ENCODE measurements around the gene LMO1. TPM values are rescaled to one million over a fixed set of nuclear protein-coding genes. Genes with fewer than 3 reads are reported as not detected.

The LMO1 gene
- total RNA-seq, 4 donors from 2014 or later: 6.2 to 29.4 (median 8.2) TPM

DNA sequence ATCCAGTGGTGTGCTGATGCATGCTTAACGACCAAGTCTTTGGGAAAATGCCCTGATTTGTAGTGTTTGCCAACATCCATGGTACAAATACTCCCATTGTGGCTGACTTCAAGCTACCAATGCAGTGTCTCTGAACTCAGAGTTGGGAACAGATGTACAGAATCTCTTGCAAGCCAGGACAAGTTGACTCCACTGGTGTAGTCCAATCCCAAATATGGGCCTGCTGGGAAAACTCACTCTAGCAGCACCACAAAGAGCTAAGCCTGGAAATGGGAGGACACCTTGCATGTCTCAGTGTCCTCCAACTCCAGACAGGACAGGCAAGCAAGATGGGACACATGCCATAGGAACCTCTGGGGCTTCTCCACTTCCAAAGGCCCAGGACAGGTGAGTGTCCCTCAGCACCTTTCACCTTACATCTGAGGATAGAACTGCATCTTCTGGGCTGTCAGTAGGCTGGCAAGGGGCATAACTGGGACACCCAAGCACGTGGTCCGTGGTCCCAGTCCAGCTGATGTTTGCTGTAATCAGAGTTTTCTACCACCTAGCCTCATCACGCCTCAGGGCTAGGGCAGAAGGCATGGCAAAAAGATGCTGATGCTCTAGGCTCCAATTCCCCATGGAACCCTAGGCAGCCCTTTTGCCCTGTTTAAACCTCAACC lies 6.5 kb downstream of the LMO1 start:
- H3K36me3 ChIP-seq: no peaks in the 10 kb centered on the region
- DNase-seq (ENCODE audit: low spot score in 2 of 2): peak in 1 of 2 donors; percentile 46
- H3K9me3 ChIP-seq: no peaks in the 10 kb centered on the region
- peaks cover 16% of the 10 kb centered on the region for H3K27me3 ChIP-seq
- no peak overlapping the region for H3K27ac ChIP-seq
- no peak overlapping the region for H3K4me3 ChIP-seq
- WGBS: 71% methylated on average over 3 of the region's 4 CpGs
- peaks cover 36% of the 10 kb centered on the region for H3K4me1 ChIP-seq
- TF ChIP-seq EP300 (IDR thresholded peaks at IDR 0.05) (no peak), POLR2AphosphoS5 (IDR thresholded peaks at IDR 0.05) (no peak), POLR2A (IDR thresholded peaks at IDR 0.05) (no peak)
- TF ChIP-seq, protein P1, sequence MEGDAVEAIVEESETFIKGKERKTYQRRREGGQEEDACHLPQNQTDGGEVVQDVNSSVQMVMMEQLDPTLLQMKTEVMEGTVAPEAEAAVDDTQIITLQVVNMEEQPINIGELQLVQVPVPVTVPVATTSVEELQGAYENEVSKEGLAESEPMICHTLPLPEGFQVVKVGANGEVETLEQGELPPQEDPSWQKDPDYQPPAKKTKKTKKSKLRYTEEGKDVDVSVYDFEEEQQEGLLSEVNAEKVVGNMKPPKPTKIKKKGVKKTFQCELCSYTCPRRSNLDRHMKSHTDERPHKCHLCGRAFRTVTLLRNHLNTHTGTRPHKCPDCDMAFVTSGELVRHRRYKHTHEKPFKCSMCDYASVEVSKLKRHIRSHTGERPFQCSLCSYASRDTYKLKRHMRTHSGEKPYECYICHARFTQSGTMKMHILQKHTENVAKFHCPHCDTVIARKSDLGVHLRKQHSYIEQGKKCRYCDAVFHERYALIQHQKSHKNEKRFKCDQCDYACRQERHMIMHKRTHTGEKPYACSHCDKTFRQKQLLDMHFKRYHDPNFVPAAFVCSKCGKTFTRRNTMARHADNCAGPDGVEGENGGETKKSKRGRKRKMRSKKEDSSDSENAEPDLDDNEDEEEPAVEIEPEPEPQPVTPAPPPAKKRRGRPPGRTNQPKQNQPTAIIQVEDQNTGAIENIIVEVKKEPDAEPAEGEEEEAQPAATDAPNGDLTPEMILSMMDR (IDR thresholded peaks at IDR 0.05): no peak

DNA sequence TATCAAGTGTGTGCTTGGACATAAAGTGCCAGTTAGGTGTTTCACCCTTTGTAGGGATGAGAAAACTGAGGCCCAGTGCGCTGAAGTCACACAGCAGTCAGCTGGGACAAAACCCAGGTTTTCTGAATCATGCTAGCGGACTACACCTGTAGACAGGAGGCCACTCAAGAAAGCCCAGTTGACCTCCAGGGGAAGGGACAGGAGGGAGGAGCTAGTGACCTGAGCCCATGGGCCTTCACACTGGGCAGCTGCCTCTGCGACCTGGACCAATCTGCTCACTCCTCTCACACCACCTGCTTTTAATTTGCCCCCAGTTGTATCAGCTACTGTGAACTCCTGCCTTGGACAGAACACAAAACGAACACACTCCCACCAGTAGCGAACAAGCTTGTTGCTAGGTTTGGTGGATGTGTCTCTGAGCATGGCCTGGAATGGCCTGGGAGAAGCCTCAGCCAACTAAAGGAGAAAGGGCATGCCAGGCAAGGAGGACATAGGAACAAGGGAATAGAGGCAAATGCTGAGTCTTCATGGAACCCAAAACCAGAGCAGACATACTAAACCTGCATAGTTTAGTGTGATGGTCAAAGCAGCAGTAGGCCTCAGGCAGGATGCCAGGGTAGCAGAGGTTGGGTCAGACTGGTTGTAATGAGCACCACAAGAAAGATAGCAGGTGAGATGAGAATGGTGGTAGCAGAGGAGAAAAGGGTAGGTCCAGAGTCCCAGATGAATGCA lies 7.2 kb downstream of the LMO1 start:
- Histone ChIP-seq H3K9me3 (no peaks in the 10 kb centered on the region), H3K27me3 (peaks cover 9% of the 10 kb centered on the region), H3K4me3 (no peak overlapping the region), H3K4me1 (peaks cover 35% of the 10 kb centered on the region), H3K36me3 (no peaks in the 10 kb centered on the region), H3K27ac (no peak overlapping the region)
- 84% methylated on average over 5 of the region's 5 CpGs for WGBS
- TF ChIP-seq POLR2AphosphoS5 (IDR thresholded peaks at IDR 0.05) (no peak), POLR2A (IDR thresholded peaks at IDR 0.05) (no peak), EP300 (IDR thresholded peaks at IDR 0.05) (no peak)
- TF ChIP-seq, protein P1 (IDR thresholded peaks at IDR 0.05): no peak
- peak; percentile 53 for DNase-seq (ENCODE audit: low spot score in 2 of 2)

DNA sequence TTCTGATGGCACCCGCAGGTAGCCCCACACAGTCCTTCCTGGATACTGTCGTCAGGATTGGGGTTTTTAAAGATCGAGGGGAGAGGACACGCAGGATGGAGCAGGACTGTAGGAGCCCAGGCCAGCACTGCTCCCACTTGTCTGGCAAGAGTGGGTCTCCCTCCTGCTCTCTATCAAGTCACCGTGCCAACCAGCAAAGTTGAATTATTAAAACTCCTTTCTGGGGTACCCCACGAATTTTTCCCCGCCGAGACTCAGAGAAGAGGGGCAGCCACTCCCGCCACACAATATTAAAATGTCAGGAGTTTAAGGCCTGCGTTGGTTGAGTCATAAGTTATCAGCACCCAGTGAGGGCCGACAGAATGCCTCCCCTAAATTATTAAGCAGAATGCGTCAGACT lies 10.1 kb downstream of the LMO1 start:
- DNase-seq (ENCODE audit: low spot score in 2 of 2): peak; percentile 18 to 59
- 86% methylated on average over 12 of the region's 12 CpGs for WGBS
- Histone ChIP-seq H3K27me3 (peaks cover 4% of the 10 kb centered on the region), H3K4me1 (peaks cover 38% of the 10 kb centered on the region), H3K36me3 (no peaks in the 10 kb centered on the region), H3K4me3 (no peak overlapping the region), H3K9me3 (no peaks in the 10 kb centered on the region), H3K27ac (no peak overlapping the region)
- TF ChIP-seq EP300 (IDR thresholded peaks at IDR 0.05) (no peak), POLR2AphosphoS5 (IDR thresholded peaks at IDR 0.05) (no peak), POLR2A (IDR thresholded peaks at IDR 0.05) (no peak)
- TF ChIP-seq, protein P1 (IDR thresholded peaks at IDR 0.05): no peak

DNA sequence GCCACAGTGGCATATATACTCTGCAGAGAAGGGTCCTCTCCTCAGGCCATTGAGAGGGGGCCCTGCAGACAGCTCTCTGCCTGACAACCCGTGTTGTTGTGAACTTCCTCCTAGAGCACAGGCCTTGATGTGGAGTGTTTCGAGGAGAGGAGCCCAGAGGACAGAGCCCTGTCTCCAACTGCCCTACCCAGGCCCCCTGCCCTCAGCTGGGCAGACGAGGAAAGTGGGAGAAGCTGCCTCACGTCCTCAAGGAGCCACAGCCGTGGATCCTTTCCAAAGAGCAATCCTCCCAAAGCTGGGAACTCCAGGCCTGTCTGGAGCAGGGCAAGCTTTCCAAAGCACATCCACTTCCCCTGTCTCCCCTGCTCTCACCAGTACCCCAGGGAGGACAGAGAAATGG lies 10.7 kb downstream of the LMO1 start:
- H3K4me3 ChIP-seq: no peak overlapping the region
- no peaks in the 10 kb centered on the region for H3K36me3 ChIP-seq
- no peaks in the 10 kb centered on the region for H3K9me3 ChIP-seq
- TF ChIP-seq, protein P1 (IDR thresholded peaks at IDR 0.05): no peak
- TF ChIP-seq POLR2A (IDR thresholded peaks at IDR 0.05) (no peak), POLR2AphosphoS5 (IDR thresholded peaks at IDR 0.05) (no peak), EP300 (IDR thresholded peaks at IDR 0.05) (no peak)
- peak; percentile 31 to 44 for DNase-seq (ENCODE audit: low spot score in 2 of 2)
- no peak overlapping the region for H3K27ac ChIP-seq
- WGBS: 59% methylated on average over 4 of the region's 5 CpGs
- peaks cover 4% of the 10 kb centered on the region for H3K27me3 ChIP-seq
- peaks cover 32% of the 10 kb centered on the region for H3K4me1 ChIP-seq

DNA sequence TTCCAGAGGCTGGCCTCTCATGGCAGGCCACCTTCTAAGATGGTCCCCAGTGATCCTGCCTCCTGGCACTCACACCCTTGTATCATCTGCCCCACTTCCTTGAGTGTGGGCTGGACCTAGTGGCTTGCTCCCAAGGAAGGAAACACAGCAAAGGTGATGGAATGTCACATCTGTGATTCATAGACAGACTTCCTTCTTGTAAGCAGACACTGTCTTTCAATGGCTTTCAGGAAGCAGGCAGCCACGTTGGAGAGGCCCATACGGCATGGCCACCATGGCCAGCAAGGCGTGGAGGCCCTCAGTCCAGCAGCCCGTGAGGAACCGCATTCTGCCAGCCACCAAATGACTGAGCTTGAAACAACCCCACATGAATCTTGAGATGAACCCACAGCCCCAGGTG lies 11.3 kb downstream of the LMO1 start:
- H3K9me3 ChIP-seq: no peaks in the 10 kb centered on the region
- peaks cover 4% of the 10 kb centered on the region for H3K27me3 ChIP-seq
- DNase-seq (ENCODE audit: low spot score in 2 of 2): peak; percentile 18 to 53
- 50% methylated on average over 4 of the region's 5 CpGs for WGBS
- H3K4me1 ChIP-seq: peaks cover 32% of the 10 kb centered on the region
- no peaks in the 10 kb centered on the region for H3K36me3 ChIP-seq
- TF ChIP-seq POLR2A (IDR thresholded peaks at IDR 0.05) (no peak), POLR2AphosphoS5 (IDR thresholded peaks at IDR 0.05) (no peak), EP300 (IDR thresholded peaks at IDR 0.05) (no peak)
- TF ChIP-seq, protein P1 (IDR thresholded peaks at IDR 0.05): no peak
- H3K4me3 ChIP-seq: no peak overlapping the region
- H3K27ac ChIP-seq: no peak overlapping the region

Measured in suprapubic skin (tissue), 4 donors.